NCI-H748 (cell line): ENCODE data around the gene HSH2D.
A peak's percentile ranks its signal among the peaks of the same experiment; 100 is the strongest.
"Not testable (repeated sequence)": the region's sequence is repeated elsewhere in the genome, so short reads cannot be mapped to it uniquely, and the experiment has no call there.

ENCODE experiments used
- DNase-seq: peaks from one replicate; lab custom pipeline; 2025; ENCODE audit not compliant: unreplicated experiment; lab: John Stamatoyannopoulos, UW

The HSH2D gene

GRCh38 chr19:16119075-16119857 lies 24.2 kb upstream of the HSH2D start:
- DNase-seq: not testable (repeated sequence)

GRCh38 chr19:16121141-16121540 lies 22.3 kb upstream of the HSH2D start:
- DNase-seq: no peak

GRCh38 chr19:16121967-16122366 lies 21.5 kb upstream of the HSH2D start:
- no peak for DNase-seq

GRCh38 chr19:16124953-16125352 lies 18.5 kb upstream of the HSH2D start:
- DNase-seq: no peak

DNA sequence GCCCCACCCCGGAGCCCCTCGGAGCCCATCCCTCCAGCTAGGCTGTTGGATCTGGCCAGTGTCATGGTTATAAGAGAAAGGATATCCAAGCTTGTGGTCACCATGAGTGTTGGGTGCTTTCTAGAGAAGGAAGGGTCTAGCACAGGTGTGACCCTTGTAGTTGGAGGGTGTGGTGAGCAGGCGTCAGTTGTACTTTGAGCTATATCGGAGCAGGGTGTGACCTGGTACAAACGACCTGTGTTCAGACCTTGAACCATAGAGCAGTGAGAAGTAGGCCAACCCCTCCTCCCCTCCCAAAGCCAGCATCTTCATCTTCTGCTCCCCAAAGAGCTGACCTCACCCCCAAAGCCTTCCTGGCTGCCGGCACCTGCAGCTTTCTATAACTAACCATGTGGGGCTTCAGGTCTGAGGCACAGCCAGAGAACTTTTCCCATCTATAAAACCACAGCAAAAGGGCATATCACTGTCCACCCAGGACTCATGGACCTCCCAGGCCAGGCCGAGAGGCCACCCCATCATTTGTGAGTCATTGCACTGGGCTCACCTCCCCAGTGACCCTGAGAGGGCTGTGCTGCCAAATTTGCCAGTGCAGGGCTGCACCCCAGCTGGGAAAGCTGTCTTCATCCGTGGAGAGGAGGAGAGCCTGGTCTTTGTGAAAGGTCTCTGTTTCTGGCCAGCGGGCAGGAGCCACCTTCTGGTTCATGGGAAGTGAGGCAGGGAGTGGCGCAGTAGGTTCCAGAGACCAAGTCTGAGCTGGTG lies 17.6 kb upstream of the HSH2D start:
- no peak for DNase-seq

DNA sequence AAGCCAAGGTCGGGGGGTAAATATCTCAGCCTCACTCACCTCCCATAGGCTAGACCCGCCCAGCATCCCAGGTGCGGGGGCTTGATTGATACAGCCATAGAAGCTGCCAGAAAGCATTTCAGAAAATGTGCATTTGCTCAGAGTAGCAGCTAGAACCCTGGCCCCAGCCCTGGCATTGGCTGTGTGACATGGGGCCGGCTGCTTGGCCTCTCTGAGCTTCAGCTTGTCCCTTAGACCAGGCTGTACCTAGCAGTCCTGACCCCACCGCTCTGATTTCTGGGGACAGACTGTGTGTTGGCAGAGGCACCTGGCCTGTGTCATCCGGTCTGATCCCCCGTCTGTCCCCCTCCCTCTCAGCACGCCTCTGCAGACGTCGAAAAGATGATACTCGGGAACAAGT lies 16.4 kb upstream of the HSH2D start:
- DNase-seq: no peak

DNA sequence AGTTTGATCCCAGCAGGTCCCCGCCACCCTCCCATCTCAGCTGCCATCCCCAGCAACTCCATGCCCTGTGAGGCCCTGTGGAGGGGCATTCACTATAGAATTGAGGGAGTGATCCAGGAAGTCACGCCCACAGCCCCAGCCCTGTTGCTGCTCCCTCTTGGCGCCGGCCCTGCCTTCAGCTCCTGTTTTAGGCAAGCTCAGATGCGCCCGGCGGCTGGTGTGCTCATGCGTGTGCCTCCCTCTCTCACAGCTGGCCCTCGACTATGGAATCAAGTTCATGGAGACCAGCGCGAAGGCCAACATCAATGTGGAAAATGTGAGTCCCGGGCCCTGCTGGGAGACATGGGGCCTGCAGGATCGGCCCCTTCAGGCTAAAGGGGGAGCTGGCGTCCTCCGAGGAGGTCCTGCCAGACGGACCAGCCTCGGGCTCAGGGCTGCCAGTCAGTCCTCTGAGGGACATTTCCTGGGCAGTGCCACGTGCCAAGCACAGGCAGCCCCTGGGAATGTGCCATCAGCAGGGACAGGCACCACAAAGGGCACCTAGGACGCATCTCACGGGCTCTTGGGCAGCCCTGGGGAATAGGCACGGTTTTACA lies 15.6 kb upstream of the HSH2D start:
- no peak for DNase-seq

DNA sequence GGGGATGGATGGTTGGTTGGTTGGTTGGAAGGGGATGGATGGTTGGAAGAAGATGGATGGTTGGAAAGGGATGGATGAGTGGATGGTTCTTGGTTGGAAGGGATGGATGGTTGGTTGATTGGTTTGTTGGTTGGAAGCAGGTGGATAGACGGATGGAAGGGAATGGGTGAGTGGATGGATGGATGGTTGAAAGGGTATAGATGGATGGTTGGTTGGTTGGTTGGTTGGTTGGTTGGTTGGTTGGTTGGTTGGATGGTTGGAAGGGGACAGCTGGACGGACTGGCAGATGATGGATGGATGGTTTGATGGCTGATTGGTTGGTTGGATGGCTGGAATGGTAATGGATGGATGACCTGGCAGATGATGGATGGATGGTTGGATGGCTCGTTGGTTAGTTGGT lies 11.8 kb upstream of the HSH2D start:
- DNase-seq: no peak

DNA sequence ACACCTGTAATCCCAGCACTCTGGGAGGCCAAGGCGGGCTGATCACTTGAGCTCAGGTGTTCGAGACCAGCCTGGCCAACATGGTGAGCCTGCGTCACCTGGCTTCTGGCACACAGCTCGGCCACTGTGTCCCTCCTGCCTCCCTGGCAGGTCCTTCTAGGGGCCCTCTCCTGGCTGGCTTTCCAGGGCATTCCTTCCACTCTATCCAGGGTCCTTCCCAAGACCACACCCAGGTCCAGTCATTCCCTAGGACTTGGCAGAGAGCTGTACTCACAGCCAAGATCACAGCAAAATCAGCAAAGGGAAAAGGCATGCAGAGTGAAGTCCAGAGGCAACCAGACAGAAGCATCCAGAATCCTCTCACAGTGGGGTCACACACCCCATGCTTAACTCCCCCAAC lies 9.7 kb upstream of the HSH2D start:
- no peak for DNase-seq

DNA sequence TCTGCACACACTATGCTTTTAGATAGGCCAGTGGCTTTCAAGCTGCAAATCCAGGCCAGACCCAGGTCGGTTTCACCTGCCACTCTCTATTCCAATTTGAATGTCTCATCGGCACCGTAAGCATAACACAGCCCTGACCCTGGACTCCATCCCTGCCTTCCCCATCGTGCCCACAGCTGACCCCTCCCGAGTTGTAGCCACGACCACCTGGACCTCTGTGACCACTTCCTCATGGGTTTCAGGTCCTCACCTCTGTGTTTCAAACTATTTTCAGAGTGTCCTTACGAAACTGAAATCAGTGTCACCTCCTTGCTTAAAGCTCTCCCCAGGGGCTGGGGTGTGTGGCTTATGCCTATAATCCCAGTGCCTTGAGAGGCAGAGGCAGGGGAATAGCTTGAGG lies 9.0 kb upstream of the HSH2D start:
- no peak for DNase-seq

DNA sequence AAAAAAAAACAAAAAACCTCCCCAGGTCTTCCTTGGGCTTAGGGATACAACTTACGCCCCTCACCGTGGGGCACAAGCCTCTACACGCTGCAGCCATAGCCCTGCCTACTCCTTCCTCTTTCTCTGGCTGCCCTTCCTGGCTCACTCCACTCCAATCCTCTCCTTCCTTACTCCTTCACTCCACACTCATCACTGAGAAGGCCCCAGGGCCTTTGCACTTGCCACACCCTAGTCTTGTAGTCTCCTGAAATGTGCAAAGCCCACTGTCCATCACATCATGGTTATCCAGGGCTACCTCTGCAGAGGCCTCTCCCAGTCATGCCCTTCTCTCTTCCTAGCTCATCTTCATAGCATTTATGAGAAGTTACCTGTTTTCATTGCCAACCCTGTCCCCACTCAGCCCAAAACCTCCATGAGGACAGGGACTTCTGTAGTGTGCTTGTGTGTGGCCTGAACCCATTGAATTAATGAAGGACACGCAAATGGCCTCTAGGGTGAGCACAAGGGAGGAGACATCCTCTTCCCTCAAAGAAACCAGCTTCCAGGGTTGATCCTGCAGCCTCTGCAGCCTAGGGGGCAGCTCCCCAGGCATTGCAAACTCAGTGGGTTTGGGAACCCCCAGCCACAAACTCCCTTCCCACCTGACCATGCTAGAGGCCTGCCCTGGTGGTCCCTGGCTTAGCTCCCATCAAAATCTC lies 7.9 kb upstream of the HSH2D start:
- no peak for DNase-seq

DNA sequence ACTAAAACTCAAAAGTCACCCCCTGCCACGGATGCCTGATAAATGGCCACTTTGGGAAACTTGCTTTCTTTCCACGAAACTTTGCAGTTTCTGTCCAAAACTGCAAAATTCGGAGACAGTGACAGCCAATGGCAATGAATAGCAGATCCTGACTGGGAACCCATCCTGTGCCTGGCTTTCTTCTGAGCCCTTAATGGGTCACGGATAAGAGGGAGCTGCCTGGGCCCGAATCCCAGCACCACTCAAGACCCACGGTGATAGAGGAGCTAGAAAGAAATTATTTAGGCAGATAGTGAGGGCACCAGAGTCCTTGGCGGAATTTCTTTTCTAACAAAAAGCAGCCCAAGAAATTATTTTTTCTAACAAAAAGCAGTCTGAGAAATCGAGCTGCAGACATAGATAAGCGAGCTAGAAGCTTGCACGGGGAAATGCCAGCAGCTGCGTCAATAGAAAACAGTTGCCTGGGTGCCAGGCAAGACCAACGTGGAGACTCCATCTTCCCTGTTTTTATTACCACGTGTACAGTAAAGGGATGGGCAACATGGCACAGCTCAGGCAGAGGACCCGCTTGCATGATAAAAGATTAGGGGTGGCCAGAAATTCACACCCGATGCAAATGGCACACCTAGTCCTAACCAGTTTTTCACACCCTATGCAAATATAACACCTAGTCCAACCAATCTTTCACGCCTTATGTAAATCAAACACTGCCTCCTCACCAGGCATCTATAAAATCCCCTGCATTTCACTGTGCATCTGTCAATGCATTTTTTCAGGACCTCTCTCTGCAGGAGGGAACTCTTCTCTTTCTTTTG lies 7.1 kb upstream of the HSH2D start:
- peak; percentile 14 for DNase-seq

GRCh38 chr19:16139752-16140151 lies 3.7 kb upstream of the HSH2D start:
- DNase-seq: no peak

DNA sequence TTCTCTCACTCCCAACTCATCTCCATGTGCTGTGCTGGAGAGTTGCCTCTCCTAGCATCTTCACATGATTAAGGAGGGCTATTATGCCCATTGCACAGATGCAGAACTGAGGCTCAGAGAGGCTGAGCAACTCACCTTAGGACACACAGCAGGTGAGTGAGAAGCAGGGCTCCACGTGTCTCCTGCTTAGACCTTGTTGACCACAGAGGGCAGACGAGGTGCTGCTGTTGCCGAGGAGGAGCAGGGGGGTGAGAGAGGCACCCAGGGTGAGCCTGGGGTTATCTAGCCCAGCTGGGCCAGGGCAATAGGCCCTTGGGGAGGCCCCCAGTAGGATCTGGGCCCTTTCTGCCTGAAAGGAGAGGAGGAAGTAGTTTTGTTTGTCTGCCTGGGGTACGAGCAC lies 2.4 kb upstream of the HSH2D start:
- no peak for DNase-seq

GRCh38 chr19:16142032-16142580 lies 1.4 kb upstream of the HSH2D start:
- DNase-seq: no peak

DNA sequence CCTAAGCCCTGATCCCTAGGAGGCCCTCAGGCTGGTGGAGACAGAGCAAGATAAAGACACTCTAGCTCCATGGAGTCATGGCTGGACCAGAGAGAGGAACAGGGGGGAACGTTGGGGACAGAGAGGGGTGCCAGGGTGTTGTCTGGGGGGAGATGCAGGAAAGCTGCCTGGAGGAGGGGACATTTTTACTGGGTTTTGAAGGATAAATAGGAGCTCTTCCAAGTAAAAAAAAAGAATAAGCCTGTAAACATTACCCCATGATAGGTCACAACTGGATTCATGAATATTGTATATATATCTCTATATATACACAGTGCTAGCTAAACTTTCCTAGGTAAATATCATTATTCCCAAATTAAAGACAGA lies 714 bp downstream of the HSH2D start:
- DNase-seq: no peak

DNA sequence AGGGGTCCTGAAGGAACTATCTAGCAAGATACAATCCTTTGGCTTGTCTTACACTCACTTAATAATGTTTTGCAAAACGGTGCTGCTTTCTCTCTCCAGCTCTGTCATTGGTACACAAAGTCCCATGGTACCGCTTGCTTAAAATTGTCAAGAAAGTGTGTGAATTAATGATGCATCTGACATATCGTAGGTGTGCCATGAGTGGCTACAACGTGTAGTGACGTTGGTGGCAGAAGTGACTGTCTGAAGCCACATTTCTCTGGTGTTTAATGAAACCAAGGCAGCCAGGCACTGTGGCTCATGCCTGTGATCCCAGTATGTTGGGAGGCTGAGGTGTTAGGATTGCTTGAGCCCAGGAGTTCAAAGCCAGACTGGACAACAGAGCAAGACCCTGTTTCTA lies 2.6 kb downstream of the HSH2D start:
- no peak for DNase-seq

GRCh38 chr19:16148443-16149229 lies 5.2 kb downstream of the HSH2D start:
- no peak for DNase-seq

DNA sequence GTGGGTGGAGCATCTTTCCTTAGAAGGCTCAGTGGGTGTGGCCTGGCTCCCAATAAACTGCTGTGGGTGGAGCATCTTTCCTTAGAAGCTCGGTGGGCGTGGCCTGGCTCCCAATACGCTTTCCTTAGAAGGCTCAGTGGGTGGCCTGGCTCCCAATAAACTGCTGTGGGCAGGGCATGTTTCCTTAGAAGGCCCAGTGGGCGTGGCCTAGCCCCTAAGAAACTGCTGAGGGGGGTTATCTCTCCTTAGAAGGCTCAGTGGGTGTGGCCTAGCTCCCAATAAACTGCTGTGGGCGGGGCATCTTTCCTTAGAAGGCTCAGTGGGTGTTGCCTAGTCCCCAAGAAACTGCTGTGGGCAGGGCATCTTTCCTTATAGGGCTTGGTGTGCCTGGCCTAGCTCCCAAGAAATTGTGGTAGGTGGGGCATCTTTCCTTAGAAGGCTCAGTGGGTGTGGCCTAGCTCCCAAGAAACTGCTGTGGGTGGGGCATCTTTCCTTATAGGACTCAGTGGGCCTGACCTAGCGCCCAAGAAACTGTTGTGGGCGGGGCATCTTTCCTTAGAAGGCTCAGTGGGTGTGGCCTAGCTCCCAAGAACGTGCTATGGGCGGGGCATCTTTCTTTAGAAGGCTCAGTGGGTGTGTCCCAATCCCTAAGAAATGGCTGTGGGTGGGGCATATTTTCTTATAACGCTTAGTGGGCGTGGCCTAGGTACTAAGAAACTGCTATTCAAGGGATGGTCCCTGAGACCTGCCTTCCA lies 10.3 kb downstream of the HSH2D start:
- peak; percentile 2 for DNase-seq
